Stimulated activated CD4-positive, alpha-beta T cell treated with anti-CD3 and anti-CD28 coated beads, Interleukin-12 subunit alpha, Interleukin-12 subunit beta, amount 100 ng/mL, for 24 hours (primary cell): ENCODE measurements around the gene HLA-F.

Experiments
- DNase-seq, 2 experiments: peaks; one replicate each; pipeline ENCODE4 v3.0.0-alpha.2; 2020; ENCODE audit warnings: low read depth in 2 of 2

The HLA-F gene

GRCh38 chr6:29723262-29723665, at the start of gene HLA-F:
Gene HLA-F, plus strand, starts transcription at chr6:29723434. Its CDS starts 30 bp downstream, at chr6:29723464.
- DNase-seq, result peak; percentile 67 to 71

GRCh38 chr6:29674008-29674407, 49.2 kb upstream of the HLA-F start:
- DNase-seq, result no peak

- DNase-seq, result no peak
Observed at GRCh38 chr6:29675561-29675960, 47.7 kb upstream of the HLA-F start.

GRCh38 chr6:29676981-29677601, 46.1 kb upstream of the HLA-F start:
- no peak for DNase-seq

GRCh38 chr6:29678114-29678513, 45.1 kb upstream of the HLA-F start:
- DNase-seq, result no peak

- DNase-seq, result no peak
Observed at GRCh38 chr6:29679962-29680361, 43.3 kb upstream of the HLA-F start.

- DNase-seq, result no peak
Observed at GRCh38 chr6:29680416-29680815, 42.8 kb upstream of the HLA-F start.

- DNase-seq, result no peak
Observed at GRCh38 chr6:29680904-29681303, 42.3 kb upstream of the HLA-F start, which contains the start of gene ZFP57. Gene ZFP57, minus strand, starts transcription at chr6:29681152. Its CDS starts 4,149 bp downstream, at chr6:29677003.

GRCh38 chr6:29681811-29682210, 41.4 kb upstream of the HLA-F start:
- DNase-seq, result no peak

- no peak for DNase-seq
Observed at GRCh38 chr6:29685718-29686326, 37.4 kb upstream of the HLA-F start.

GRCh38 chr6:29694637-29695036, 28.6 kb upstream of the HLA-F start:
- DNase-seq, result no peak

- DNase-seq, result no peak
Observed at GRCh38 chr6:29696147-29697125, 26.8 kb upstream of the HLA-F start.

- peak; percentile 50 to 77 for DNase-seq
Observed at GRCh38 chr6:29702519-29703103, 20.6 kb upstream of the HLA-F start.

- no peak for DNase-seq
Observed at GRCh38 chr6:29705389-29706231, 17.6 kb upstream of the HLA-F start.

- DNase-seq, result no peak
Observed at GRCh38 chr6:29708432-29709179, 14.6 kb upstream of the HLA-F start.

GRCh38 chr6:29709188-29709587, 14.0 kb upstream of the HLA-F start:
- DNase-seq, result no peak

GRCh38 chr6:29710281-29710941, 12.8 kb upstream of the HLA-F start:
- DNase-seq, result no peak

GRCh38 chr6:29720863-29721262, 2.4 kb upstream of the HLA-F start:
- DNase-seq, result no peak

GRCh38 chr6:29723666-29724588, 693 bp downstream of the HLA-F start:
- peak; percentile 60 to 80 for DNase-seq
